ENCODE data around the gene THRB. TPM values are rescaled to one million over a fixed set of nuclear protein-coding genes. Genes with fewer than 3 reads are reported as not detected.
A peak's percentile ranks its signal among the peaks of the same experiment; 100 is the strongest.

THRB gene
- total RNA-seq, 4 donors from 2014 or later: 6.3 to 10.3 (median 8.5) TPM

GRCh38 chr3:24525022-24525421, 30.4 kb upstream of the THRB start:
- TF ChIP-seq CTCF (IDR thresholded peaks at IDR 0.05): no peak
- TF ChIP-seq POLR2A (IDR thresholded peaks at IDR 0.05): no peak
- TF ChIP-seq EP300 (IDR thresholded peaks at IDR 0.05): no peak
- Histone ChIP-seq H3K36me3 (no peaks in the 10 kb centered on the region), H3K27me3 (peaks cover 0 to 21% of the 10 kb centered on the region in 2 donors), H3K27ac (no peak overlapping the region), H3K4me3 (no peak overlapping the region), H3K9me3 (no peaks in the 10 kb centered on the region), H3K4me1 (peaks cover 0 to 11% (median 4%) of the 10 kb centered on the region in 4 donors)
- WGBS, 2 donors: 91 to 97% methylated on average over 1 of the region's 1 CpG
- no peak for DNase-seq (ENCODE audit: low spot score in 2 of 2)

GRCh38 chr3:24523988-24524727, 29.5 kb upstream of the THRB start:
- TF ChIP-seq POLR2A (IDR thresholded peaks at IDR 0.05) (no peak), EP300 (IDR thresholded peaks at IDR 0.05) (no peak), CTCF (IDR thresholded peaks at IDR 0.05) (no peak)
- 89 to 92% methylated on average over 3 of the region's 3 CpGs for WGBS, 2 donors
- DNase-seq (ENCODE audit: low spot score in 2 of 2): no peak

GRCh38 chr3:24523215-24523614, 28.6 kb upstream of the THRB start:
- DNase-seq (ENCODE audit: low spot score in 2 of 2): no peak
- peaks cover 0 to 27% of the 10 kb centered on the region in 2 donors for H3K27me3 ChIP-seq
- H3K9me3 ChIP-seq: no peaks in the 10 kb centered on the region
- WGBS, 2 donors: 94 to 99% methylated on average over 2 of the region's 2 CpGs
- no peak overlapping the region for H3K27ac ChIP-seq
- TF ChIP-seq EP300 (IDR thresholded peaks at IDR 0.05): no peak
- TF ChIP-seq POLR2A (IDR thresholded peaks at IDR 0.05): no peak
- TF ChIP-seq CTCF (IDR thresholded peaks at IDR 0.05): no peak
- H3K4me1 ChIP-seq: peaks cover 0 to 11% (median 4%) of the 10 kb centered on the region in 4 donors
- no peak overlapping the region for H3K4me3 ChIP-seq
- no peaks in the 10 kb centered on the region for H3K36me3 ChIP-seq

More at GRCh38 chr3:24523988-24524727, 29.5 kb upstream of the THRB start:
- Histone ChIP-seq H3K9me3 (no peaks in the 10 kb centered on the region), H3K27me3 (peaks cover 0 to 27% of the 10 kb centered on the region in 2 donors), H3K27ac (no peak overlapping the region), H3K36me3 (no peaks in the 10 kb centered on the region), H3K4me3 (no peak overlapping the region), H3K4me1 (peaks cover 0 to 11% (median 4%) of the 10 kb centered on the region in 4 donors)

GRCh38 chr3:24522146-24522579, 27.5 kb upstream of the THRB start:
- no peak for DNase-seq (ENCODE audit: low spot score in 2 of 2)
- WGBS, 2 donors: 24 to 31% methylated on average over 11 to 16 of the region's 16 CpGs
- no peak for TF ChIP-seq CTCF (IDR thresholded peaks at IDR 0.05)
- no peak for TF ChIP-seq POLR2A (IDR thresholded peaks at IDR 0.05)
- no peak for TF ChIP-seq EP300 (IDR thresholded peaks at IDR 0.05)
- Histone ChIP-seq H3K9me3 (no peaks in the 10 kb centered on the region), H3K4me3 (peak overlapping the region; percentile 41 to 74 (median 68)), H3K4me1 (peaks cover 0 to 11% (median 4%) of the 10 kb centered on the region in 4 donors), H3K36me3 (no peaks in the 10 kb centered on the region), H3K27me3 (peaks cover 0 to 27% of the 10 kb centered on the region in 2 donors), H3K27ac (no peak overlapping the region)

- DNase-seq (ENCODE audit: low spot score in 2 of 2): peak; percentile 14 to 16
- no peaks in the 10 kb centered on the region for H3K9me3 ChIP-seq
- H3K27ac ChIP-seq: peak overlapping the region in 2 of 4 donors; percentile 62 to 66
- 0 to 1% methylated on average over 20 to 40 of the region's 79 CpGs for WGBS, 2 donors
- TF ChIP-seq CTCF (IDR thresholded peaks at IDR 0.05) (peak in 1 of 5 experiments; percentile 11), EP300 (IDR thresholded peaks at IDR 0.05) (no peak)
- peaks cover 0 to 27% of the 10 kb centered on the region in 2 donors for H3K27me3 ChIP-seq
- H3K4me1 ChIP-seq: peaks cover 0 to 11% (median 4%) of the 10 kb centered on the region in 4 donors
- H3K4me3 ChIP-seq: peak overlapping the region; percentile 41 to 74 (median 68)
- no peaks in the 10 kb centered on the region for H3K36me3 ChIP-seq
These were observed 26.9 kb upstream of the THRB start for GRCh38 chr3:24521420-24522145.
